ENCODE results near the gene FASTKD1. TPM values are rescaled to one million over a fixed set of nuclear protein-coding genes. Genes with fewer than 3 reads are reported as not detected.

FASTKD1 gene
- total RNA-seq, 6 experiments from 2014 or later = 15.3 to 20.4 (median 17.2) TPM

DNA sequence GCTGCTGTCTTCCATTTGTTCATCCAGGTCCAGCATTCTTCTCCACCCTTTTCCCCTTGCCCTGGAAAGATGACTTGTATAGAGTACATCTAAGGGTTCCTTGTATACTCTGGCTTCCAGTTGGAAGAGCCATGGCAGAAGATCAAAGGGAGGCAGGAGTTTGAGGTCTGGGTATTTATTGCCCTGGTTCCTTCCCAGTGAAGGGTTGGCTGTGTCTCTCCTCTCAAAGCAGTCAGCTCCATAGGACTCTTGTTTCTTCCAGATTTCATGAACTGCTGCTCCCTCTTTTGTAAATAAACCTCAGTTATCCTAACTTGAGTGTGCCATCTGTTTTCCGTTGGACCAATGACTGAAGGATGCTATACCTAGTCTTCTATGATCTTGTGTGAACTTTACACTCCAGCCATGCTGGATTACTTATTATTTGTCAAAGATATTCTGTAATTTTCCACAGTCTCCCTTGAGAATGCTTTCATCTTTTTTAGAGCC lies 88.0 kb downstream of the FASTKD1 start:
- TF ChIP-seq, protein P1, sequence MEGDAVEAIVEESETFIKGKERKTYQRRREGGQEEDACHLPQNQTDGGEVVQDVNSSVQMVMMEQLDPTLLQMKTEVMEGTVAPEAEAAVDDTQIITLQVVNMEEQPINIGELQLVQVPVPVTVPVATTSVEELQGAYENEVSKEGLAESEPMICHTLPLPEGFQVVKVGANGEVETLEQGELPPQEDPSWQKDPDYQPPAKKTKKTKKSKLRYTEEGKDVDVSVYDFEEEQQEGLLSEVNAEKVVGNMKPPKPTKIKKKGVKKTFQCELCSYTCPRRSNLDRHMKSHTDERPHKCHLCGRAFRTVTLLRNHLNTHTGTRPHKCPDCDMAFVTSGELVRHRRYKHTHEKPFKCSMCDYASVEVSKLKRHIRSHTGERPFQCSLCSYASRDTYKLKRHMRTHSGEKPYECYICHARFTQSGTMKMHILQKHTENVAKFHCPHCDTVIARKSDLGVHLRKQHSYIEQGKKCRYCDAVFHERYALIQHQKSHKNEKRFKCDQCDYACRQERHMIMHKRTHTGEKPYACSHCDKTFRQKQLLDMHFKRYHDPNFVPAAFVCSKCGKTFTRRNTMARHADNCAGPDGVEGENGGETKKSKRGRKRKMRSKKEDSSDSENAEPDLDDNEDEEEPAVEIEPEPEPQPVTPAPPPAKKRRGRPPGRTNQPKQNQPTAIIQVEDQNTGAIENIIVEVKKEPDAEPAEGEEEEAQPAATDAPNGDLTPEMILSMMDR (IDR thresholded peaks at IDR 0.05) = no peak
- Mint-ChIP-seq H3K27ac (no peak overlapping the region), H3K9me3 (no peaks in the 10 kb centered on the region), H3K27me3 (ENCODE audit: insufficient read depth) (no peaks in the 10 kb centered on the region), H3K4me1 (ENCODE audit: low read depth) (no peaks in the 10 kb centered on the region), H3K4me3 (no peak overlapping the region), H3K36me3 (ENCODE audit: low read depth) (peaks cover 7% of the 10 kb centered on the region)
- no peak for DNase-seq

DNA sequence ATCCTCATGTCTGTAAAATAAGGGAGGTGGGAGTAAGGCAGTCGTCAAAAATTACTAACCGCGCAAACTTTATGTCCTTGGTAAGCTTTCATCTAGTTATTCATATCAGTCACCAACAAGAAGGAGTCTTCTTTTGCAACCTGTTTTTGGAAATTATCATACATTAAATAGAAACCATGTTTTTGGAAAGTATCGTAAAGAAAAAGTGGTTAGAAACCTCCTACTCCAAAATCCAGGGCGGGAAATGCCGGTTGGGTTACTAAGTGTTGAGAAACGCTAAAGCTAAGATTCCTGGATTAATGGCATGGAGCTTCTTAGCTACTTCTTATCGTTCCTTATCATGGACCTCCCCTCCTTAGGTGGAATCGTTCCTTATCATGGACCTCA lies 93.6 kb downstream of the FASTKD1 start:
- peaks cover 7% of the 10 kb centered on the region; the same call in 1 of the 2 replicates for H3K36me3 Mint-ChIP-seq (ENCODE audit: low read depth)
- no peaks in the 10 kb centered on the region; the same call in 1 of the 2 replicates for H3K27me3 Mint-ChIP-seq (ENCODE audit: insufficient read depth)
- no peak for DNase-seq
- peak overlapping the region; percentile 93 for H3K4me3 Mint-ChIP-seq
- H3K9me3 Mint-ChIP-seq = no peaks in the 10 kb centered on the region
- TF ChIP-seq, protein P1 (IDR thresholded peaks at IDR 0.05) = no peak
- H3K4me1 Mint-ChIP-seq (ENCODE audit: low read depth) = peaks cover 26% of the 10 kb centered on the region
- H3K27ac Mint-ChIP-seq = peak overlapping the region; percentile 87

Other genes with a start within 250 kb of the FASTKD1 start
- not detected for gene LRP2, start 211.3 kb downstream of the FASTKD1 start, total RNA-seq (2021; fragmentation: NEBNext Ultra II Directional; extraction: Animal tissue kit (Norgen Biotek cat#: 25700))
- gene BBS5, start 94.4 kb downstream of the FASTKD1 start, total RNA-seq (2021; fragmentation: NEBNext Ultra II Directional; extraction: Animal tissue kit (Norgen Biotek cat#: 25700)) = 1 to 10 TPM; 4.8 to 7.0 (median 6.0) TPM
- under 1 TPM in 5 of 6 experiments, not detected in 1; 0.09 to 0.31 (median 0.20) TPM for gene KLHL41, start 64.2 kb downstream of the FASTKD1 start, total RNA-seq (2021; fragmentation: NEBNext Ultra II Directional; extraction: Animal tissue kit (Norgen Biotek cat#: 25700))
- 10 to 100 TPM; 36.5 to 40.3 (median 38.3) TPM for gene PPIG, start 10.5 kb upstream of the FASTKD1 start, total RNA-seq (2021; fragmentation: NEBNext Ultra II Directional; extraction: Animal tissue kit (Norgen Biotek cat#: 25700))
- gene CFAP210, start 120.5 kb upstream of the FASTKD1 start, total RNA-seq (2021; fragmentation: NEBNext Ultra II Directional; extraction: Animal tissue kit (Norgen Biotek cat#: 25700)) = under 1 TPM in 4 of 6 experiments, not detected in 2; 0.10 to 0.19 (median 0.13) TPM
- gene PHOSPHO2, start 120.6 kb upstream of the FASTKD1 start, total RNA-seq (2021; fragmentation: NEBNext Ultra II Directional; extraction: Animal tissue kit (Norgen Biotek cat#: 25700)) = 1 to 10 TPM; 1.6 to 2.6 (median 2.0) TPM
- 1 to 10 TPM in 4 of 6 experiments, under 1 TPM in 2; 0.79 to 2.5 (median 1.3) TPM for gene KLHL23, start 160.0 kb upstream of the FASTKD1 start, total RNA-seq (2021; fragmentation: NEBNext Ultra II Directional; extraction: Animal tissue kit (Norgen Biotek cat#: 25700))
- gene SSB, start 225.0 kb upstream of the FASTKD1 start, total RNA-seq (2021; fragmentation: NEBNext Ultra II Directional; extraction: Animal tissue kit (Norgen Biotek cat#: 25700)) = 100 to 1,000 TPM; 141 to 176 (median 160) TPM

Measured in HFFc6 (cell line).